ENCODE measurements around the gene CAMK2B.
"Not testable (repeated sequence)": the region's sequence is repeated elsewhere in the genome, so short reads cannot be mapped to it uniquely, and the experiment has no call there.

The CAMK2B gene

DNA sequence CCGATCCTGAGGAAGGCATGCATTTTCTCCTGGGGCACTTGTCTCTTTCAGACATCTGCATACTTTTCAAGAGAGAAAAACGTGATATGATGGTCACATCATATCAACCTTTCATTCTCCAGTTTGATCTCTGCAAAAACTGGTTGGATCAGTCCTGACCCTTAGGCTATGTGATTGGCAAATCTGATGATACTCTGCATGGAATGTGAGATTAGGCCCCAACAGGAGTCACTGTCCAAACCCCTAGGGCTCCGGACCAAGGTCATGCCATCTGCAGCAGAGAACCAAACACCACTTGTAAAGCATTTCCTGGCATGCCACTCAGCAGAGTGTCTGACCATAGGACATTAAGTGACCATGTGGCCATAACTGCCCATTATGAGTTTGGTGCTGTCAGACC, 144.8 kb downstream of the CAMK2B start:
- H3K79me2 ChIP-seq (ENCODE audit: insufficient read depth, low read depth) = no peaks in the 10 kb centered on the region
- H3K4me2 ChIP-seq = no peak overlapping the region

DNA sequence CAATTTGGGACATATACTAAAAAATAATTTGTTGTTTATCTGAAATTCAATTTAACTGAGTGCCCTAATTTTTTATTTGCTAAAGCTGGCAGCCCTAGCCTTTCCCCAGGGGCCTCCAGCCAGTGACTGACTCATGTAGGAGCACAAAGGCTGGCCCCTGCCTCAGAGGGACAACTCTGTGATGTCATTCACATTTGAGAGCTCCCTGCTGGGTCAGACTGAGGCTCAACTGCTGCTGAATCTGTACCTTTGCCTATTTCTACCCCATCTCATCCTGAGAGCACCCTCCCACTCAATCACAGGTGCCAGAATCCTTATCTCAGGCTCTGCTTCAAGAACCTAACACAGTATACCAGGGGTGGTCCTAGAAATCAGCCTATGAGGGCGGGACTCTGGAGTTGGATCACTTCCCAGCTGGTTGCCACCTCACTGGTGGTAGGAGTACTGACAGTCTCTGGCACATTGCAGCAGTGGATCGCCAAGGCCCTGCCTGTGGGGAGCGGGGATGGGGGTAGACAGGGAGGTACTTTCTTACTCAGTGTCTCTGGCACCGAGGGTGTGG, 147.7 kb downstream of the CAMK2B start:
- Histone ChIP-seq H3K79me2 (ENCODE audit: insufficient read depth, low read depth) (no peaks in the 10 kb centered on the region), H3K4me3 (IDR thresholded peaks at IDR 0.05; ENCODE audit: insufficient read depth, low read depth, low read length) (no peak overlapping the region), H3K9ac (no peak overlapping the region), H3K4me2 (no peak overlapping the region), H2AFZ (ENCODE audit: low read depth) (no peak overlapping the region), H3K36me3 (ENCODE audit: insufficient read depth) (no peaks in the 10 kb centered on the region), H4K20me1 (ENCODE audit: insufficient read depth) (no peaks in the 10 kb centered on the region), H3K27me3 (ENCODE audit: insufficient read depth, low read depth) (no peaks in the 10 kb centered on the region; the same call in 1 of the 2 replicates), H3K4me1 (ENCODE audit: low read depth, poor library complexity, severe bottlenecking) (no peaks in the 10 kb centered on the region), H3K27ac (no peak overlapping the region)
- TF ChIP-seq, protein P1, sequence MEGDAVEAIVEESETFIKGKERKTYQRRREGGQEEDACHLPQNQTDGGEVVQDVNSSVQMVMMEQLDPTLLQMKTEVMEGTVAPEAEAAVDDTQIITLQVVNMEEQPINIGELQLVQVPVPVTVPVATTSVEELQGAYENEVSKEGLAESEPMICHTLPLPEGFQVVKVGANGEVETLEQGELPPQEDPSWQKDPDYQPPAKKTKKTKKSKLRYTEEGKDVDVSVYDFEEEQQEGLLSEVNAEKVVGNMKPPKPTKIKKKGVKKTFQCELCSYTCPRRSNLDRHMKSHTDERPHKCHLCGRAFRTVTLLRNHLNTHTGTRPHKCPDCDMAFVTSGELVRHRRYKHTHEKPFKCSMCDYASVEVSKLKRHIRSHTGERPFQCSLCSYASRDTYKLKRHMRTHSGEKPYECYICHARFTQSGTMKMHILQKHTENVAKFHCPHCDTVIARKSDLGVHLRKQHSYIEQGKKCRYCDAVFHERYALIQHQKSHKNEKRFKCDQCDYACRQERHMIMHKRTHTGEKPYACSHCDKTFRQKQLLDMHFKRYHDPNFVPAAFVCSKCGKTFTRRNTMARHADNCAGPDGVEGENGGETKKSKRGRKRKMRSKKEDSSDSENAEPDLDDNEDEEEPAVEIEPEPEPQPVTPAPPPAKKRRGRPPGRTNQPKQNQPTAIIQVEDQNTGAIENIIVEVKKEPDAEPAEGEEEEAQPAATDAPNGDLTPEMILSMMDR (conservative IDR thresholded peaks at IDR 0.05; ENCODE audit: low read depth, low read length) = no peak

More for the DNA sequence above, 144.8 kb downstream of the CAMK2B start:
- Histone ChIP-seq H3K9ac (no peak overlapping the region), H3K36me3 (ENCODE audit: insufficient read depth) (no peaks in the 10 kb centered on the region), H3K27me3 (ENCODE audit: insufficient read depth, low read depth) (no peaks in the 10 kb centered on the region), H3K4me3 (IDR thresholded peaks at IDR 0.05; ENCODE audit: insufficient read depth, low read depth, low read length) (no peak overlapping the region), H2AFZ (ENCODE audit: low read depth) (no peak overlapping the region), H3K27ac (no peak overlapping the region), H3K4me1 (ENCODE audit: low read depth, poor library complexity, severe bottlenecking) (no peaks in the 10 kb centered on the region), H4K20me1 (ENCODE audit: insufficient read depth) (no peaks in the 10 kb centered on the region)
- TF ChIP-seq, protein P1 (conservative IDR thresholded peaks at IDR 0.05; ENCODE audit: low read depth, low read length) = no peak

DNA sequence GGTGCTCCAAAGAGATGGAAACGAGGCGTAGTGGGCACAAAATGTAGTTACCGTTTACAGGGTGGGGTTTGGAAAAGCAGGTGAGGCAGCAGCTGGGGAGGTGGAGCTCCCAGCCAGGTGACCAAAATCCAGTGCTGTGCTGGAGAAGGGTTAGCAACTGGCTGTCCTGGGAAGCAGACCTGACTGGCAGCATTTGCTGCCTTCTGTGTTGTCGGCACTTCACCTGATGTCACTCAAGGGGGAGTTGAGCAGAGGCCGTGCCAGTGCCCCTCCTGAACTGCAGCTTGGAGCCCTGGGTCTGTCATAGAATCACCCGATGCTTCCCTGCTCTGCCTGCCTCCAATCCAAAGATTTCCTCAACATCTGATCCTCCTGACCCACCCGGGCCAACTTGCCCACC, 148.9 kb downstream of the CAMK2B start:
- H4K20me1 ChIP-seq (ENCODE audit: insufficient read depth) = no peaks in the 10 kb centered on the region
- H2AFZ ChIP-seq (ENCODE audit: low read depth) = no peak overlapping the region
- TF ChIP-seq, protein P1 (conservative IDR thresholded peaks at IDR 0.05; ENCODE audit: low read depth, low read length) = no peak

DNA sequence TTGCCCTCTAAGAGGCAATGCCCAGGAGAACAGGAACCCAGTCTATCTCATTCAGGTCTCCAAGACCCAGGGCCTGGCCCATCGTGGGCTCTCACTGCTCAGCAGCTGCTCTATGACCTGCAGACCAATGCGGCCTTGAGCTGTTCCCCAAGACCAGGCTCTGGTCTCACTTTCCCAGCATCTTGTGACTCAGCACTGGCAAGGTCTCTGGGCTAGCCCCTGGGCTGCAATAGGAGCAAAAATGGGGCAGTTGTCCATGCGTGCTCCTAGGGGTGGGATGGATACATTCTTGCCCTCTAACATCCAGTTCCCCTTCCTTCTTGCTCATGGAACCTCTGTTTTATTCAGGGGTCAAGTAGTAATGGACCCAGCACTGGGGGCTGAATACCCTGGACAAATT, 149.7 kb downstream of the CAMK2B start:
- Histone ChIP-seq H3K27me3 (ENCODE audit: insufficient read depth, low read depth) (no peaks in the 10 kb centered on the region; the same call in 1 of the 2 replicates), H3K4me3 (IDR thresholded peaks at IDR 0.05; ENCODE audit: insufficient read depth, low read depth, low read length) (no peak overlapping the region), H3K9ac (no peak overlapping the region), H4K20me1 (ENCODE audit: insufficient read depth) (no peaks in the 10 kb centered on the region), H3K36me3 (ENCODE audit: insufficient read depth) (no peaks in the 10 kb centered on the region), H3K27ac (no peak overlapping the region), H3K4me2 (no peak overlapping the region), H2AFZ (ENCODE audit: low read depth) (no peak overlapping the region), H3K4me1 (ENCODE audit: low read depth, poor library complexity, severe bottlenecking) (no peaks in the 10 kb centered on the region), H3K79me2 (ENCODE audit: insufficient read depth, low read depth) (no peaks in the 10 kb centered on the region)
- TF ChIP-seq, protein P1 (conservative IDR thresholded peaks at IDR 0.05; ENCODE audit: low read depth, low read length) = no peak

More for the DNA sequence above, 148.9 kb downstream of the CAMK2B start:
- Histone ChIP-seq H3K27ac (no peak overlapping the region), H3K36me3 (ENCODE audit: insufficient read depth) (no peaks in the 10 kb centered on the region), H3K27me3 (ENCODE audit: insufficient read depth, low read depth) (no peaks in the 10 kb centered on the region; the same call in 1 of the 2 replicates), H3K4me3 (IDR thresholded peaks at IDR 0.05; ENCODE audit: insufficient read depth, low read depth, low read length) (no peak overlapping the region), H3K79me2 (ENCODE audit: insufficient read depth, low read depth) (no peaks in the 10 kb centered on the region), H3K4me2 (no peak overlapping the region), H3K9ac (no peak overlapping the region), H3K4me1 (ENCODE audit: low read depth, poor library complexity, severe bottlenecking) (no peaks in the 10 kb centered on the region)

DNA sequence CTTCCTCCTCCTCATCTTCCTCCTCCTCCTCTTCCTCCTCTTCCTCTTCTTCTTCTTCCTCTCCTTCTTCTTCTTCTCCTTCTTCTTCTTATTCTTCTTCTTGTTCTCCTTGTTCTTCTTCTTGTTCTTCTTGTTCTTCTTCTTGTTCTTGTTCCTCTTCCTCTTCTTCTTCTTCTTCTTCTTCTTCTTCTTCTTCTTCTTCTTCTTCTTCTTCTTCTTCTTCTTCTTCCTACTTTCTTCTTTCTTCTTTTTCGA, 150.8 kb downstream of the CAMK2B start:
- H3K79me2 ChIP-seq (ENCODE audit: insufficient read depth, low read depth); H3K9ac ChIP-seq; H2AFZ ChIP-seq (ENCODE audit: low read depth); H3K4me1 ChIP-seq (ENCODE audit: low read depth, poor library complexity, severe bottlenecking); H3K4me3 ChIP-seq (IDR thresholded peaks at IDR 0.05; ENCODE audit: insufficient read depth, low read depth, low read length); H3K27me3 ChIP-seq (ENCODE audit: insufficient read depth, low read depth); H3K36me3 ChIP-seq (ENCODE audit: insufficient read depth); H3K4me2 ChIP-seq; H4K20me1 ChIP-seq (ENCODE audit: insufficient read depth); H3K27ac ChIP-seq: not testable (repeated sequence)
